ENCODE data around the gene RSPH9.

DNA sequence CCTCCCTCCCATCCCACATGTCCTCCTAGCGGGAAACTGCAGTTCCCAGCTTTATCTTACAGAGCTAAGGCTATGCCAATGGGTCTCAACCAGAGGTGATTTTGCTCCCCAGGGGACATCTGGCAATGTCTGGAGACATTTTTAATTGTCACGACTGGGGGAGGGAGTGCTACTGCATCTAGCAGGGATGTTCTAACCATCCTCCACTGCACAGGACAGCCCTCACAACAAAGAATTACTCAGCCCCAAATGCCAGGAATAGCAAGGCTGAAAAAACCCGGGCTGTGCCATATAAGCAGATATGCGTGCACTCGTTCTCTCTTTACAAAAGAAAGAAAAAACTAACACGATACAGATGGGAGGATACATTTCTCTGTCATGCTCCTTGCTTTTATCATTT lies 34.2 kb downstream of the RSPH9 start:
- no peak for TF ChIP-seq CTCF (IDR thresholded peaks at IDR 0.05; ENCODE audit: low read length)
- no peak for TF ChIP-seq EZH2 (optimal IDR thresholded peaks at IDR 0.05; ENCODE audit: low read depth, low read length)
- TF ChIP-seq EZH2phosphoT487 (IDR thresholded peaks at IDR 0.05; ENCODE audit: low read length) = no peak

All from MM.1S (cell line).